OCI-LY7 (cell line): ENCODE data around the gene GPC1. TPM values are rescaled to one million over a fixed set of nuclear protein-coding genes. Genes with fewer than 3 reads are reported as not detected.

Source experiments
- BruUV-seq: library from RNA; stranded (reverse); fragments of 400-500 nt; replicated peaks from 2 replicates; lab custom pipeline; 2021; lab: Mats Ljungman, UMichigan
- CTCF ChIA-PET: fragments of 300-600 bp; sonication (Branson Sonifier 250); formaldehyde crosslinking; loops from one replicate; lab custom pipeline; 2022; ENCODE audit warnings: antibody characterized with exemption; ENCODE audit not compliant: unreplicated experiment; lab: Charles Lee
- POLR2A ChIA-PET: fragments of 300-600 bp; sonication (Branson Sonifier 250); formaldehyde crosslinking; loops from one replicate; lab custom pipeline; 2022; ENCODE audit warnings: antibody characterized with exemption; lab: Charles Lee
- DNase-seq: peaks from one replicate; pipeline ENCODE4 v3.0.0-alpha.2; 2015; ENCODE audit warnings: low spot score
- H2AFZ ChIP-seq: fragments of 200-600 bp; sonication (generic), shearing (Covaris generic); 2 replicates; pipeline ENCODE4 v1.6.1; 2014; ENCODE audit warnings: mild to moderate bottlenecking, antibody characterized with exemption, low read length, moderate library complexity
- H3K27ac ChIP-seq: fragments of 200-600 bp; sonication (generic); 2 replicates; pipeline ENCODE4 v1.5.1; 2014; ENCODE audit warnings: mixed run types, low read depth, mild to moderate bottlenecking, moderate library complexity, low read length, inconsistent platforms; ENCODE audit not compliant: poor library complexity, severe bottlenecking
- H3K36me3 ChIP-seq: fragments of 200-600 bp; sonication (generic); 2 replicates; pipeline ENCODE4 v1.6.1; 2014; ENCODE audit warnings: mild to moderate bottlenecking, antibody characterized with exemption, low read length, moderate library complexity, mixed read lengths; ENCODE audit not compliant: insufficient read depth
- H3K4me1 ChIP-seq: fragments of 200-600 bp; sonication (generic); 2 replicates; pipeline ENCODE4 v1.5.1; 2014; ENCODE audit warnings: mild to moderate bottlenecking, low read length; ENCODE audit not compliant: insufficient read depth, poor library complexity, severe bottlenecking
- H3K4me2 ChIP-seq: fragments of 200-600 bp; sonication (generic); 2 replicates; pipeline ENCODE4 v1.6.1; 2014; ENCODE audit warnings: mild to moderate bottlenecking, low read length
- H3K4me3 ChIP-seq: fragments of 200-600 bp; sonication (generic); 2 replicates; pipeline ENCODE4 v1.5.1; 2014; ENCODE audit warnings: mild to moderate bottlenecking, low read depth, low read length; ENCODE audit not compliant: poor library complexity, severe bottlenecking
- H3K79me2 ChIP-seq: fragments of 200-600 bp; sonication (generic); 2 replicates; pipeline ENCODE4 v1.6.1; 2016; ENCODE audit warnings: low read depth, mild to moderate bottlenecking, low read length, moderate library complexity, mixed read lengths; ENCODE audit not compliant: insufficient read depth
- H3K9me2 ChIP-seq: fragments of 200-600 bp; sonication (generic); 2 replicates; pipeline ENCODE4 v1.6.1; 2016; ENCODE audit warnings: mild to moderate bottlenecking, low read length, mixed read lengths; ENCODE audit not compliant: insufficient read depth
- H3K9me3 ChIP-seq: fragments of 200-600 bp; sonication (generic); 2 replicates; pipeline ENCODE4 v1.6.1; 2014; ENCODE audit warnings: mild to moderate bottlenecking, mixed run types, low read length, mixed read lengths
- H4K20me1 ChIP-seq: fragments of 200-600 bp; sonication (generic); 2 replicates; pipeline ENCODE4 v1.6.1; 2014; ENCODE audit warnings: mild to moderate bottlenecking, antibody characterized with exemption, low read length, moderate library complexity, mixed read lengths; ENCODE audit not compliant: insufficient read depth
- EZH2phosphoT487 ChIP-seq: fragments of 200-600 bp; sonication (generic); IDR thresholded peaks from 2 replicates; pipeline ENCODE4 v1.6.1; 2018; ENCODE audit warnings: low read depth, borderline replicate concordance, mild to moderate bottlenecking, mixed run types, antibody characterized with exemption, low read length, moderate library complexity, mixed read lengths
- intact Hi-C: fragments of 100-400 bp; cut with micrococcal nuclease; formaldehyde crosslinking; loops from one replicate; pipeline ENCODE4 v1.10.0; 2022; ENCODE audit not compliant: unreplicated experiment
- total RNA-seq, 2 experiments: library from RNA; depleted of rRNA in 1 of 2; stranded (reverse); fragments of >200 nt in 1 of 2; shearing (Covaris generic) in 1 of 2; gene quantifications; 2 replicates each; pipeline ENCODE4 v1.2.3, GENCODE V29; 2014 to 2022
- TF ChIP-seq, protein P1 (sequence below): fragments of 200-600 bp; sonication (generic); conservative IDR thresholded peaks from 2 replicates; pipeline ENCODE4 v1.5.1; 2014; ENCODE audit warnings: mild to moderate bottlenecking, antibody characterized with exemption, low read length, moderate library complexity, mixed read lengths

The GPC1 gene
- total RNA-seq, 2 experiments from 2014 or later = 2.4 to 4.0 TPM

DNA sequence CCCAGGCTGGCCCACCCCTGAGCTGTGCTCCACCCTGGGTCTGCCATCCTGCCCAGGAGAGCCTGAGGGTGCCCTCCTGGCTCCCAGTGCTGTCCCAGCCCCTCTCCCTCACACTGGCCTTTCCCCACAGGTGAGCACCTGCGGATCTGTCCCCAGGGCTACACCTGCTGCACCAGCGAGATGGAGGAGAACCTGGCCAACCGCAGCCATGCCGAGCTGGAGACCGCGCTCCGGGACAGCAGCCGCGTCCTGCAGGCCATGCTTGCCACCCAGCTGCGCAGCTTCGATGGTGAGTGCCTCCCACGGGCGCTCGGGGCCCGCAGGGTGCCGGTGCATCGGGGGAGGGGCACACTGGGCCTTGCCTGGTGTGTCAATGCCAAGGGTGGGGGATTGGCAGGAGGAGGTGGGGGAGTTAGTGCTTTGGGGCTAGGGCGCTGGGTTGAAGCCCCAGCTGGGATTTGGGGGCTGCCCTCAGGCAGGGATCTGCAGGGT is 23.5 kb downstream of the GPC1 start:
- H3K79me2 ChIP-seq = no peaks in the 10 kb centered on the region
- ChIA-PET CTCF (no interaction called here), POLR2A (no interaction called here)
- H2AFZ ChIP-seq = no peak overlapping the region
- no peak overlapping the region for H3K4me2 ChIP-seq
- TF ChIP-seq, protein P1, sequence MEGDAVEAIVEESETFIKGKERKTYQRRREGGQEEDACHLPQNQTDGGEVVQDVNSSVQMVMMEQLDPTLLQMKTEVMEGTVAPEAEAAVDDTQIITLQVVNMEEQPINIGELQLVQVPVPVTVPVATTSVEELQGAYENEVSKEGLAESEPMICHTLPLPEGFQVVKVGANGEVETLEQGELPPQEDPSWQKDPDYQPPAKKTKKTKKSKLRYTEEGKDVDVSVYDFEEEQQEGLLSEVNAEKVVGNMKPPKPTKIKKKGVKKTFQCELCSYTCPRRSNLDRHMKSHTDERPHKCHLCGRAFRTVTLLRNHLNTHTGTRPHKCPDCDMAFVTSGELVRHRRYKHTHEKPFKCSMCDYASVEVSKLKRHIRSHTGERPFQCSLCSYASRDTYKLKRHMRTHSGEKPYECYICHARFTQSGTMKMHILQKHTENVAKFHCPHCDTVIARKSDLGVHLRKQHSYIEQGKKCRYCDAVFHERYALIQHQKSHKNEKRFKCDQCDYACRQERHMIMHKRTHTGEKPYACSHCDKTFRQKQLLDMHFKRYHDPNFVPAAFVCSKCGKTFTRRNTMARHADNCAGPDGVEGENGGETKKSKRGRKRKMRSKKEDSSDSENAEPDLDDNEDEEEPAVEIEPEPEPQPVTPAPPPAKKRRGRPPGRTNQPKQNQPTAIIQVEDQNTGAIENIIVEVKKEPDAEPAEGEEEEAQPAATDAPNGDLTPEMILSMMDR = no peak
- TF ChIP-seq EZH2phosphoT487 = no peak
- no peak overlapping the region for H3K27ac ChIP-seq
- DNase-seq = no peak
- no peaks in the 10 kb centered on the region for H3K4me1 ChIP-seq
- no peaks in the 10 kb centered on the region for H4K20me1 ChIP-seq
- H3K4me3 ChIP-seq = no peak overlapping the region
- intact Hi-C loops = no loop called here
- no peaks in the 10 kb centered on the region for H3K9me2 ChIP-seq
- no TSS peak for BruUV-seq
- no peaks in the 10 kb centered on the region for H3K9me3 ChIP-seq
- H3K36me3 ChIP-seq = no peaks in the 10 kb centered on the region

DNA sequence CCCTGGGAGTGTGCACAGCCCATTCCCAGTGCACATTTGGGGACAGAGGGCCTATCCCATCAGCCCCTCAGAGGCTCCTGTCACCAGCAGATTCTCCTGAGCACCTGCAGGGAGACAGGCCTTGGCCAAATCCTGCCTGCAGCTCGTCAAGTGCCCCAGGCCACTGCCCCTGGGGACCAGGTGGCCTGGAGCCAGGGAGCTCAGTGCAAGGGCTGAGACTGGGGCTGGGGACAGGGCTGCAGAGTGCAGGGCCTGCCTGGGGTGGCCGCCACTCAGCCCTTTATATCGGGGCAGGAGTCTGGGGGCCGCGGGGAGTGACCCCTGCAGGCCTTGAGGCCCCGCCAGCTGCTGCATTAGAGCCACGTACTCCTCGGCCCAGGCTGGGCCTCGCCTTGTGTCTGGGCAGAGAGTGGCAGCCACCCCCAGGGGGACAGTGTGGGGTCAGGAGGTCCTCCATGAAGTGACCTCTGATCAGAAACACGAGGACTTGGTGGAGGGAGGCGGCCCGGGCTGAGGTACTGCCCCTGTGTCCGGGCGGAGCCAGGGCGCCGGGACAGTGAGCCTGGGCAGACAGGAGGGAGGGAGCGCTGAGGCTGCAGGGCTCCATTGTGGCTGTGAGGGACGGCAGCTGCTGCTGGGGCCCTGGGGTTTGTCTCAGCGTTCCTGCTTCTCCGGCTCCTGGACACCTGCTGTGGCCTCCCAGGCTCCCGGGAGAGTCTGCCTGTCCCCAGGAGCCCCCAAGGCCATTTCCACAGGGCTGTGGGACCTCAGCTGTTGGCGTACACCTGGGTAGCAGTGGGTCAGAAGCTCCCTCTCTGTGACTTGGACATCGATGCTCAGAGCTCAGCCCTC is 24.2 kb downstream of the GPC1 start:
- intact Hi-C loops = no loop called here
- Histone ChIP-seq H3K4me2 (no peak overlapping the region), H2AFZ (no peak overlapping the region), H3K4me3 (no peak overlapping the region), H3K36me3 (no peaks in the 10 kb centered on the region), H3K9me3 (no peaks in the 10 kb centered on the region), H3K79me2 (no peaks in the 10 kb centered on the region), H3K9me2 (no peaks in the 10 kb centered on the region), H3K4me1 (no peaks in the 10 kb centered on the region), H4K20me1 (no peaks in the 10 kb centered on the region), H3K27ac (no peak overlapping the region)
- BruUV-seq = no TSS peak
- no peak for DNase-seq
- POLR2A ChIA-PET = no interaction called here
- TF ChIP-seq EZH2phosphoT487 = no peak
- TF ChIP-seq, protein P1 = no peak
- CTCF ChIA-PET = no interaction called here

DNA sequence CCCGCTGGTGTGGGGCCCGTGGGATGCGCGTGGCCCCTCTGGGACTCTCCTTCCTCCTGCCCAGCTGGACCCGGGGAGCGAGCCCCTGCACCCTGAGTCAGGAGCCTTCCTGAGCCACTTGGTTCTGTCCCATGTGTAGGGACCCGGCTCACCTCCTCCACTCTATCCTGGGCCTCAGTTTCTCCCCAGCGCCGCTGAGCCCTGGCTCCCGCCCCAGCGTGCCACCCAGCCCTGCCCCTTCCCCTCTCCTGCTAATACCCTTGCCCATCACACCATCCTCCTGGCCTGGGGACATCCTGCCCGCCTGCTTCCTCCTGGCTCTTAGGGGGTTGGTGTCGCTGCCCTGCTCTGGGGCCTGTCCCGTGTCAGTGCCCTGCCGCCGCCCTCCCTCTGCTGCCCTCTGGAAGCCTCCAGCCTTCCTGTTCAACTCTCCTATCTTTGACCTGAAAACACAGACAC is 24.8 kb downstream of the GPC1 start:
- TF ChIP-seq EZH2phosphoT487 = no peak
- TF ChIP-seq, protein P1 = no peak
- H3K36me3 ChIP-seq = no peaks in the 10 kb centered on the region

More for the DNA sequence above, 24.8 kb downstream of the GPC1 start:
- Histone ChIP-seq H3K4me1 (no peaks in the 10 kb centered on the region), H3K79me2 (no peaks in the 10 kb centered on the region), H3K4me3 (no peak overlapping the region), H3K4me2 (no peak overlapping the region), H3K9me2 (no peaks in the 10 kb centered on the region), H2AFZ (no peak overlapping the region), H3K27ac (no peak overlapping the region), H3K9me3 (no peaks in the 10 kb centered on the region), H4K20me1 (no peaks in the 10 kb centered on the region)
- BruUV-seq = no TSS peak
- ChIA-PET POLR2A (no interaction called here), CTCF (no interaction called here)
- intact Hi-C loops = no loop called here
- no peak for DNase-seq
